Measurements from ENCODE around the gene GPC1.

Gene GPC1

GRCh38 chr2:240431661-240432424, 3.6 kb upstream of the GPC1 start:
- no peak for DNase-seq

- DNase-seq: no peak
Observed at GRCh38 chr2:240432430-240432819, 3.0 kb upstream of the GPC1 start.

GRCh38 chr2:240432820-240433801, 2.4 kb upstream of the GPC1 start:
- no peak for DNase-seq

GRCh38 chr2:240433973-240434727, 1.3 kb upstream of the GPC1 start:
- no peak for DNase-seq

- peak; percentile 85 for DNase-seq
Observed at GRCh38 chr2:240434728-240435456, 571 bp upstream of the GPC1 start.

- DNase-seq: no peak
Observed at GRCh38 chr2:240435948-240436682, 652 bp downstream of the GPC1 start.

GRCh38 chr2:240436683-240437550, 1.5 kb downstream of the GPC1 start:
- no peak for DNase-seq

- DNase-seq: no peak
Observed at GRCh38 chr2:240437551-240437860, 2.0 kb downstream of the GPC1 start.

- peak; percentile 54 for DNase-seq
Observed at GRCh38 chr2:240437861-240438809, 2.7 kb downstream of the GPC1 start.

GRCh38 chr2:240438810-240439697, 3.6 kb downstream of the GPC1 start:
- DNase-seq: no peak

GRCh38 chr2:240439698-240440151, 4.3 kb downstream of the GPC1 start:
- no peak for DNase-seq

GRCh38 chr2:240440251-240440650, 4.8 kb downstream of the GPC1 start:
- DNase-seq: no peak

GRCh38 chr2:240440704-240441320, 5.3 kb downstream of the GPC1 start:
- no peak for DNase-seq

- DNase-seq: no peak
Observed at GRCh38 chr2:240441326-240441992, 6.0 kb downstream of the GPC1 start.

GRCh38 chr2:240441993-240442411, 6.5 kb downstream of the GPC1 start:
- no peak for DNase-seq

- DNase-seq: no peak
Observed at GRCh38 chr2:240442891-240443715, 7.6 kb downstream of the GPC1 start.
